Dermis blood vessel endothelial cell (primary cell): ENCODE results near the gene CBY1. TPM values are rescaled to one million over a fixed set of nuclear protein-coding genes. Genes with fewer than 3 reads are reported as not detected.

Experiments used
- DNase-seq: peaks from one replicate; pipeline ENCODE4 v3.0.0; 2010
- total RNA-seq: library from RNA; depleted of rRNA; stranded (reverse); fragments of >200 nt; gene quantifications from 2 replicates; pipeline ENCODE4 v1.2.3, GENCODE V29; 2014

The CBY1 gene
- total RNA-seq, 1 donor from 2014 or later = 18.4 TPM

DNA sequence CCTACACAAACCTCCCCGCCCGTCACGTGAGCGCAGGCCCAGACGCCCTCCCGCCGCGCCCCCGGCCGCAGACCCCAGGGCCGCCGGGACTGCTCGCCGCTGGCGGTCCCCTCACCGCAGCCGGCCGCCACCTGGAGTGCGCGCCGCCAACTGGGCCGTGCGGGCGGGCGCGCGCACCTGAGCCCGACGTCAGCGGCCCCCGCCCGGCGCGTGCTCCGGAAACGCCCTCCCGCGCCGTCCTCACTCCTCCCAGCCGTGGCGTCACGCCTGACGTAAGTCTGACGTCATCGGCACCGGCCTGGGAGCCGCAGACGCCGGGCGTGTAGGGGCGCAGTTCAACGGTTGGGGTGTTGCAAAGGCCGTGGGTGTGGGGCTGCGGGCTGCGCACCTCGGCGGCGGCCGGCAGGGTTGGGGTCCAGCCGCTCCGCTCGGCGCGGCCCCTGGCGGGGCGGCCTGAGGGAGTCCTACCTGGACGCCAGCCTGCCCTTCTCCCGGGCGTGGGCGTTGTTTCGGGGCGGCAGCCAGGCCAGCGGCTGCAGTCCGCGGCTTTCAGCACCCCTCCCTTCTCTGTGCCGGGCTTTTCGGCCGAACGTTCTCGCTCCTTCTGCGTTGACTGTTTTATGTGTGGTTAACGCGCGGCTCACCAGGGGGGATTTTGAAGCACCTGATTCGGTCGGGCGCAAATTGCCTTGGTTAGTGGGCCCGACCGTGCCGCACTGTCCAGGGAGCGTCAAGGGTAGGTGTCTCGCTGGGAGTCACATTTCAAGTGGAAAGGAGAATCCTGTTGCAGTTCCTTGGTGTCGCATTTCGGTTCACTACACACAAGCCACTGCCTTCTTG lies 44.6 kb downstream of the CBY1 start, which contains the start of gene JOSD1:
Gene JOSD1 (minus strand): TSS at position 155 of the 840 bp plus-strand sequence. CDS start 956 bp downstream, outside the sequence.
- peak; percentile 97 for DNase-seq

DNA sequence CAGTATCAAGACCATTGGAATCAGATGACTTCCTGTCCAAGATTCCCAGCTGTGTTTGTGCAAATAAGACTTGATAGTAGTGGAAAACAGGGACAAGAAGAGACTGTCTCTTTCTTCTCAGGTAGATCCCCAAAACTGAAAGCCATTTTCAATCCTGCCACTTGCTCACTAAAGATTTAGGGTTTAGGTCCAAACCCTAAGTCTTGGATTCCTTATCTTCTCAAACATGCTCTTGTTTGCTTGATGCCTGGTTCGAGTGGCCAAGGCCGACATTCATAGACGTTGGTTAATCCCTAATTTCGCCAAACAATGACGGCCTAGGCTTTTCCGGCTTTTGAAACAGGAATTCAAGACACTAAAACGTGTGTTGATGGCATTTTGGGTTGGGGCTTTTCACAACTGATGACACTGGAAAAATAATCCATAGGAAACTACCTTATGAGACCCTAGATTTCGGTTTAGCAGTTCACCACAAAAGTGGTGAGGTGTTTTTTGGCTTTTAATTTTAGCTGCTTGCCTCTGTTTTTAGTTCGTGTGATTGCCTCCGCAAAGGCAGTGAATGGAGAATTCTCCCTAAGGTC lies 48.3 kb downstream of the CBY1 start:
- DNase-seq = peak; percentile 39

DNA sequence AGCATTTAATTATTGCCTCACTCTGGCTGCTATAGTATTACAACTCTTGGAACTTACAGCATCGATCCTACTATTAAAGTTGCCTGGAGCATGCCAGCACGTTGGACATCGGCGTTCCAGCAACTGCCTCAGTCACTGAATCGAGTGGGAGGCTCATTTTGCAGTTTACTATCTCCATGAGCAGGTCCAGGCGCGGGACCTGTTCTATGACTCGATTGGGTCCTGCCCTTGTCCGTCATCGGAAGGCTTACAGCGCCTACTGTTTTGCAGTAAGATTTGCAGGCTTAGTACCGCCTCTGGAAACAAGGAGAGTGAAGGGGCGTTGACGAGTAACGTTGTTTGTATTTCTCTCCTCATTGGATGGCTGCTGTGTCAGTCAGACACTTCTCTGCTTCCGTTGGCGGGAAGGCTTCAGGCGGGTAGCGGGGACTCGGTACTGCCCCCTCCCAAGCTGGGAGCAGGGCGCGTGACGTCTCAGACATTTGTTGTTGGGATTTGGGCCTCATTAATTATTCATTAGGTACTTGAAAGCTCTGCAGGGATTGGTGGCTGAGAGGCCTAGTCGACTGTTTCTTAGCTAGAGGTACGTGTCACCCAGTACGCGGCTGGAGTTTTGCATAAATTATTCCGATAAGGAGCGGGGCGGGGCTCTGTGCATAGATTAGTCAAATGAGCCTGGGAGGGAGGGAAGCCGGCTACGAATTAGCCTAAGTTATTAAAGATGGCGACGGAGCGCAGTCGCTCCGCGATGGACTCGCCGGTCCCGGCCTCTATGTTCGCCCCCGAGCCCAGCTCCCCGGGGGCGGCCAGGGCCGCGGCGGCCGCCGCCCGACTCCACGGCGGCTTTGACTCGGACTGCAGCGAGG lies 49.0 kb downstream of the CBY1 start, which contains the start of gene GTPBP1:
Gene GTPBP1 (plus strand): TSS at position 710 of the 866 bp plus-strand sequence. CDS start 12 bp downstream, at position 722.
- DNase-seq = peak; percentile 100

DNA sequence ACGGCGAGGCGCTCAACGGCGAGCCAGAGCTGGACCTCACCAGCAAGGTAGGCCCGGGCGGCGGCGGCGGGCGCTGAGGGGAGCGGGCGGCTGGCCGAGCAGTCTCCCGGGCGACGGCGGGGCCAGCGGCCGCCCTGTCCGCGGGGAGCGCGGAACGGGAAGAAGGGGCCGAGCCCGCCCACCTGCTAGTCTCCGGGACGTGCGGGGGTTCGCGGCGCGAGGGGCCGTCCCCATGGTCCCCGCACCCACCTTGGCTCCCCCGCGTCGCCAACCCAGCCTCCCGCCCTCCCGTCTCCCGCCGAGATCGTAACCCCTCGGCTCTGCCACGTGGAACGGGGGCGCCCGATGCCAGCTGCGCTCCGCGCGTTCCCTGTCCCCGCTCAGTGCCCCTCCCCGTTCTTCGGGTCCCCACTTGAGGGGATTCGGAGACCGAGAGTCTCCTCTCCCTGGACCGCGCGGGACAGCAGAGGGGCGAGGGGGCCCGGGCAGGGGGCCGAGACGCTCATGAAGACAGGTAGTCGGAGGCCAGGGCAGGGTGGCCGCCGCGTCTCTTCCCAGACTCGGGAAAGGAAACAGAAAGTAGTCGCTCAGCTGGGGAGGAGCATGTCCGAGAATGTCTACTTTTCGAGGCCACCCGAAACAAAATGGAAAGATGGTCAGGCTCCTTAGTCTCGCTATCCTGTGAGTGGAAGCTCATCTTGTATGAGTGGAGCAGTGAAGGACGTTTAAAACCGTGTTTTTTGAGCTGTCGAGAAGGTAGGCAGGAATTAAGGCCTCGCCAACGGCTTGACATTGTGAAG lies 49.9 kb downstream of the CBY1 start:
- peak; percentile 53 for DNase-seq

DNA sequence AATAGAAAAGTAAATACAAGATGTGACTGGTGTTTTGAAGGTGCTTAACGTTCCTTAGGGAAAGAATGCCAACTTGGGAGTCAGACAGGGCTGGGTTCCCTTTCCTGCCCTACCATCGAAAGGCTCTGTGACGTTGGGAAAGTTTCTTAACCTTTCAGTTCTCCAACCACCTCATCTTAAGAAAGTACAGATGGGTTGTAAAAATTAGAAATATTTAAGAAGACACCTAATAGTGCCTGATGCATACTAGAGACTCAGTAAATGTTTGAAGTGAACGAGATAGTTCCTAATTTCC lies 50.4 kb downstream of the CBY1 start:
- no peak for DNase-seq

DNA sequence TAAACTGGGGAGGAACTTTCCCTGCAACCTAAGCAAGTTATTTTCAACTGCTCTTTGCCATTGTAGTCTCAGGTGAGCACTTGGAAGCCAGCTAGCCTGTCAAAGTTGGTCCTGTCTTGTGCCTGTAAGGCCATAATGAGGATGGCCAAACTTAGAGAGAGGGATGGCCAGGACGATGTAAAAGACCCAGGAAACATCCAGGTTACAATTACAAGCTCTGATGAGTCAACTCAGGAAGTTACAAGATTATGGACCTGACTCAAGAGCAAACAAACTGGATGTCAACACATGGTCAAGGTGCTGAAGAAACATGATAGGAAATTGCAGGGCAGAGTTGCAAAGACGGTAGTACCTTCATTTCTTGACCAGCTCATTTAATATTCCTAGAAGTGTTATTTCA lies 50.9 kb downstream of the CBY1 start:
- no peak for DNase-seq

DNA sequence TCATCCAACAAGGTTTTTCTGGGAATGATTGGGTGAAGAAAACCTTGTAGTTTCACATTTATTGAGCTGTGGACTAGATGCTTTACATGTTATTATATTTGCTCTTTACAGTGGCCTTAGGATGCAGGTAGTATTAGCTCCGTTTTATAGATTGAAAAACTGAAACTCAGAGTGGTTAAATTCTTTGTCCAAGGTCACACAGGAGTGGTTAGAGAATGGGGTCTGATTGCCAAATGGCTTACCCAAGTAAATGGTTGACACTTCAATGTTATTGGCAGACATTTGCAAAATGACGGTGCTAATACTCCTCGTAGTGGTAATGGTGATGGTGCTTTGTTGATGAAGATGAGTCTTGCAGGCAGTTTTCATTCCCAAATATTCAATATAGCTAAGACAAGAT lies 51.5 kb downstream of the CBY1 start:
- DNase-seq = no peak

DNA sequence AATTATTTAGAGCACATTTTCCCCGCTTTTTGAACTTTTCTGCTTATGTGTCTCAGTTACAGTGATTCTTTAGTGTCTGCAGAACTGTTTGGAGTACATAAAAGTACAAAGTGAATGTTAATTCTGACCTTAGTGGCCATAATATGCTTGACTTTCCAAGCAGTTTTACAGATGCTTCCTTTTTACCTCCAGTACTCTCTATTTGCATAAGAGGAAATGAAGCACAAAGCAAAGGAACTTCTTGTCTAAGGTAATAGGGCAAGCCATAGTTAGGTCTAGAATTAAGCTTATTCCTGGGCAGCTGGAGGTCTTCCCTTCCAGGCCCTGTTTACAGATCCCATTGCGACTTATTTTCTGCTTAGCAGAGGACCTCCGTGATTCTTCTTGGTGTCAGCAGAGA lies 52.9 kb downstream of the CBY1 start:
- peak; percentile 56 for DNase-seq

DNA sequence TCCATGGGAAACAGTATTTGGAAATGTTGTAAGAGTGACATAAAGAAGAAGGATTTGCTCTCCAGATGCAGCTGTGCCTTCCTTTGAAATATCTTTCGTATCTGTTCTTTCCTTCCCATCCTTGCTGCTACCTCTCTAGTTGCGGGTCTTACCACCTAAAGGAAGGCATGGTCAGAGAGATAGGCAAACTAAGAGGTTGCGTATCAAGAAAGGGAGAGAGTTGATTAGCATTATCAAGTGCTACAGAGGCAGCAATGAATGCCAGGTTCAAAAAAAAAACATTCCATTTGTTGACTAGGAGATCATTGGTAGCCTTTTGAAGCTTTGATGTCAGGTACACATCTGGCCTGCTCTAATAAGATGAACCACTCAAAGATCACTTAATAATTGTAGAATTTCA lies 53.9 kb downstream of the CBY1 start:
- no peak for DNase-seq

DNA sequence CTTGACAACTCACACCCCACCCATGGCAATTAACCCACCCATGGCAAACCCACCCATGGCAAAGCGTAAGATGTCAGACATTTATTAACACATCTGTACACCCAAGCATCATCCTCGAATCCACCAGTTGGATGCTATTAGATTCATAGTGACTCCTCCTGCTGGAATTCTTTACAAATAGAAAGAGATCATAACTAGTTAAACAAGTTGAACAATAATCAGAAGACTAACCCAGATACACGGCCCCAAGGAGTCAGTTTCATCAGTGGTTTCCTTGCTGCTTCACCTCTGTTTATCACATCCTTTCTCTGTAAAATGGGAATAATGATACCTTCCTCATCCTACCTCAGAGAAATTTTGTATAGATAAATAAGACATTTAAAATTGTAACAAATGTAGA lies 54.4 kb downstream of the CBY1 start:
- no peak for DNase-seq

DNA sequence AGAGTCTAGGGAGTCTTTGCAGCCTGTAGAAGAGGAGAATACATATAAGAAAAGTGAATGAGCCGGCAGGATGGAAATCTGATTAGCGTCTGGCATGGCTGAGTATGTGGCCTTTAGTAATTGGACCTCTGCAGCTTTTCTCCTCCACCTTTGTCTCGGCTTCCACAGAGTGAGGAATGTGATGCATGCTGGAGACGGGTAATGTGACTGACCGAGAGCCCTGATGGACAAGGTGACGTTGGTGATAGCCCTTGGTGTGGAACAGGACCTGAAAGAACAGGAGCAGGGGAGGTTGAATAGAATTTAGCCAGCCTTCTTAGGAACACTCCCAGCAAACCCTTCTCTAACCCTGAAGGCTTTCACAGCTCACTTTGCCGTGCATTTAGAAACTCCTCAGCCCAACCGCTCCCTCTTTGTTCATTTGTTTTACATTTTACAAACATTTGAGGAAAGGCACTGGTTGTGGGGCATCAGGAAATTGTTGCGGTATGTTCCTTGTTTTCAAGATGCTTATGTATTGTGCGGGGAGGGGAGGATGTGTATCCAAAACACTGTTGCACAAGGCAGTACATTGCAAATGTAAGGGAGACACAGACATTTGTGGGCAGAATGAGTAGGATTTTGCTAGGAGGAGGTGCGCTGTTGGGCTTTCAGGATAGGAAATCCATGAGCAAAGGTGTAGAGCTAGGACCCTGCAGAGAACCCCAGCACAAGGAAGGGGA lies 56.2 kb downstream of the CBY1 start:
- DNase-seq = no peak

DNA sequence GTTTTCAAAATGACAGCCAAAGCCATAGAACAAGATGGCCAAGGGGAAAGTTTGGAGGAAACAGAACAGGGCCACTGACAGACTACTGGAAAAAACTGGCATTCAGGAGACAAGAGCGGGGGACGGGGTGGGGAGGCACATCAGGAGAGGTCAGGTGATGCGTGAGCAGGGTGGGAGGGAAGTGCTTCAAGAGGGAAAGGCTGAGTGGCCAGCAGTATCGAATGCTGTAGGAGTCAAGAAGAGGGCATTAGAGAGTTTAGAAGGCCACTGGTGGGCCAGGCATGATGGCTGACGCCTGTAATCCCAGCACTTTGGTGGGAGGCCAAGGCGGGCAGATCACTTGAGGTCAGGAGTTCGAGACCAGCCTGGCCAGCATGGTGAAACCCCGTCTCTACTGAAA lies 57.5 kb downstream of the CBY1 start:
- no peak for DNase-seq

DNA sequence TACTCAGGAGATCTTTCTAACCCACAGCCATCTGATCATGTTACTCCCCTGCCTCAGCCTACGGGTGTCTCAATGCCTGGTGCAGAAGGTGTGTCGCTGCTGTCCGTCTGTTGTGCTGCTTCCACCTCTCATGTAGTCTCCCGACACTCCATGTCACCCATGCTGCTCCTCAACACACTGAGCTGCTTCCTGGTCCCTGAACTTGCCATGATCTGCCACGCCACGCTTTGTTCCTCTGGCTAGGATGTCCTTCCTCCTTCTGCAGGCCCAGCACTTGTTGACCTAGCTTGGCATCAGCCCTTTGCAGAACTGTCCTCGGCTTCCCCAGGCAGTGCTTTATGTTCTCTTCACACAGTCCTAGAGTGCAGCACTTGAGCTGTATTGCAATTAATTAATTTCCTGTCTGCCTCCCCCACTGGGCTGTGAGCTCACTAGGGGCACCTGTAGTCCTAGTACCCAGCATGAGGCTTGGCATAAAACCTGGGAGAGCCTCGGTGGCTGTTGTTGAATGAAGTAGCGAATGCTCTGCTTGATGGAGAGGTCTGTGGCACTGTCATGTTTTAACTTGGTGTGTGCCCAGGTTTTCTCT lies 58.8 kb downstream of the CBY1 start:
- no peak for DNase-seq

DNA sequence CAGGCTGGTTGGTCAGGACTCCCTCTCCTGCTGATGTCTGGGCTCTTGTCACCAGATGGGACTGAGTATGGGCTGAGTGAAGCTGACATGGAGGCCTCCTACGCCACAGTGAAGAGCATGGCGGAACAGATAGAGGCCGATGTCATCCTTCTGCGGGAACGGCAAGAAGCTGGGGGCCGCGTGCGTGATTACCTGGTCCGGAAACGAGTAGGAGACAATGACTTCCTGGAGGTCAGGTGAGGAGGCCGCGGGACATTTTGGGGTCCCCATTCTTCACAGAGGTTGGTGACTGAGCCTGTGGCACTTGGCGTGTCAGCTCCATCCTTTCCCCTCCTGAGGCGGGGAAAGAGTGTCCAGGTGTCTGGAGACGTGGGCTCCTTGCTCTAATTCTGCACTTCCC lies 59.4 kb downstream of the CBY1 start:
- no peak for DNase-seq

DNA sequence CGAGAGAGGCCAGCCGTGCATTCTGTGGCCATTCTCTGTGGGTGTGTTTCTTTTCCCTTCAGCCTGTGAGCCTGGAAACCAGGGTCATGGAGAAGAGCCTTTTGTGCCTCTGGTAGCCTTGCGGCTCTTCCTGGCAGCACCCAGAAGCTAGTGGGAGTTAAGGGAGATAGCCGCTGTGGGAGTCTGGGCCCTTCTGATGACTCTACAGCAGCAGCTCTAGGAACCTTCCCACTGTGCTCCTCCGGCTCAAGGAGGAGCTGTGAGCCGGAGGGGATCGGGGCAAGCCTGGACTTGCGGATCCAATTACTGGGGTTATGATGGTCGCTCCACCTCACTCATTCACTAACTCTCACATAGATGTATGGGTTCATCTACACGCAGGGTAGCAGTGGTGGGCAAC lies 59.8 kb downstream of the CBY1 start:
- no peak for DNase-seq

DNA sequence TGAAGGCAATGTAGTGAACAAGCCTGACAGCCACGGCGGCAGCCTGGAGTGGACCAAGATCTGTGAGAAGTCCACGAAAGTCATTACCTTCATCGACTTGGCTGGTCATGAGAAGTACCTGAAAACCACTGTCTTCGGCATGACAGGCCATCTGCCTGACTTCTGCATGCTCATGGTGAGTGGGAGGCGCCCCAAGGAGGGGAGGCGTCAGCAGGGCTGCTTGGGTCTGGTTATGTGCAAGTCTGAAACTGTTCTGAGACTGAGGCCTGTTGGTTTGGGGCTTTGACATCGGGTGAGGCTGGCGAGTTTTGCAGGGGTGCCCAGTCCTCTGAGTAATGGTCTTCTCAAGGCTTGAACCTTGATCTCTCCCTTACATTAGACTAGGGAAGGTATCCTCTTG lies 60.4 kb downstream of the CBY1 start:
- no peak for DNase-seq

DNA sequence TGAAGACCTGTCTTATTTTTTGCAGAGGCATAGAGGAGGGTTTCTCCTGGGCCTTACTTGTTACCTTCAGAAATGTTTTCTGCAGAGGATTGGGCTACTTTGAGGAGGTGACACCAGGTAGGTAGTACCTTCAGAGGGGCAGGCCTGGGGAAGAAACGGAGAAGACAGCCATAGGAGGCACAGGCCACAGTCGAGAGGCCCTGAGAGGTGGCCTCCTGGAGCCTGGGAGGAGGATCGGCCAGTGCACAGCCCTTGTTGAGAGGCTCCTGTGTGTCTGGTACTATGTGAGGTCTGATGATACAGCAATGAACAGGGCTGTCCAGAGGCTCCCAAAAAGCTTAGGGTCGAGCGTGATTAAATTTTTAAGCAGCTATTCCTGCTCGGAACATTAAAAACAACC lies 60.8 kb downstream of the CBY1 start:
- DNase-seq = no peak

DNA sequence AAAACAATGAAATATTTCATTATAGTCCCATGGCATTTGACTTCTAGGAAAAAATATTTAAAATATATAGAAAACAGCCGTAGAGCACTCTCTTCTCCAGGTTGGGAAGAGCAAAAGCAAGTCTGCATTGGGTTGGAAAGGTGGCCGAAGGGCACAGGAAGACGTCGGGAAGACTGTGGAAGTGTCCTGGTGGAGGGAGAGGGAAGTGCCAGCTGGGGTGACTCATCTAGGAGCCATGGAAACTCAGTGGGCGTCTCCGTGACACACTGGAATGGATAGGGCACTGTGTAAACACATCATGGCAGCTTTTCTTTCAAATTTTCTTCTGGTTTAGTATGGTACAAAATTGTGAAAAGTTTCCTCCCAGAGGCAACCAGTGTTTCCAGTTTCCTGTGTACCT lies 62.0 kb downstream of the CBY1 start:
- DNase-seq = peak; percentile 91

DNA sequence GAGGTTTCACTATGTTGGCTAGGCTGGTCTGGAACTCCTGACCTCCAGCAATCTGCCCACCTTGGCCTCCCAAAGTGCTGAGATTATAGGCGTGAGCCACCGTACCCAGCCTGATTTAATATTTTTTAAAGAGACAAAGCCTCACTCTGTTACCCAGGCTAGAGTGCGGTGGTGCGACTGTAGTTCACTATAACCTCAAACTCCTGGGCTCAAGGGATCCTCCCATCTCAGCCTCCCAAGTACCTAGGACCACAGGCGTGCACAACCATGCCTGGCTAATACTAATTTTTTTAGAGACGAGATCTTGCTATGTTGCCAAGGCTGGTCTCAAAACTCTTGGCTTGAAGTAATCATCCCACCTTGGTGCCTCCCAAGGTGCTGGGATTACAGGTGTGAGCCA lies 62.8 kb downstream of the CBY1 start:
- DNase-seq = no peak

DNA sequence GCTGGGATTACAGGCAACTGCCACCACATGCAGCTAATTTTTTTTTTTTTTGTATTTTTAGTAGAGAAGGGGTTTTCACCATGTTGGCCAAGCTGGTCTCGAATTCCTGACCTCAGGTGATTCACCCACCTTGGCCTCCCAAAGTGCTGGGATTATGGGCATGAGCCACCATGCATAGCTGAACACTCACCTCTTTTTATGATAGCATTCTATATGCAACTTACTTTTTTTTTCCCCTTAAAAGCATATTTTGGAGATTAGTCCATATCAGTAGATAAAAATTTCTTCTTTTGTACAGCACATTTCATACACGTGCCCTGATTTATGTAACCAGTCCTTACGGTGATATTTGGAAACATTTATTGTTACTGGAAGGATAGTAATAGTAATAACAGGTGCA lies 63.9 kb downstream of the CBY1 start:
- no peak for DNase-seq

DNA sequence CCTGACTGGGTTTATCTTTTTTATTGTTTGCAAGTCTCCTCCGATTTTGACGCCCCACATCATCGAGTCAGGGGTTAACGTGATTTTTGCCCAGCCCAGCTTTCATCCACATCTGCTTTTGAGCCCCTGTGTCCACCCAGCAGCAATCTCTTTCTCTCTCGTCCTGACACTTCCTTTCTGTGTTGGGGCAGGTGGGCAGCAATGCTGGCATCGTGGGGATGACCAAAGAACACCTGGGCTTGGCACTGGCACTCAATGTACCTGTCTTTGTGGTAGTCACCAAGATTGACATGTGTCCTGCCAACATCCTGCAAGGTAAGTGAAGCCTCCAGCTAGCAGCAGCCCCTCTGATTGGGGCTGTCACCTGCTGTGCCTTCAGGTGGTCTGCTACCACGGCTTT lies 65.1 kb downstream of the CBY1 start:
- DNase-seq = no peak
